HepG2 (cell line): ENCODE measurements around the gene SMPD3. TPM values are rescaled to one million over a fixed set of nuclear protein-coding genes. Genes with fewer than 3 reads are reported as not detected.

ENCODE experiments used
- BRF2 ChIP-seq: sonication (generic); formaldehyde crosslinking; IDR thresholded peaks from 2 replicates; pipeline ENCODE4 v1.8.1; 2022; ENCODE audit warnings: mild to moderate bottlenecking, missing genetic modification reagents
- HIC2 ChIP-seq: sonication (generic); formaldehyde crosslinking; IDR thresholded peaks from 2 replicates; pipeline ENCODE4 v1.9.0; 2022; ENCODE audit warnings: low read depth, missing genetic modification reagents
- HNF4G ChIP-seq, 2 experiments: sonication (generic) in 1 of 2; formaldehyde crosslinking in 1 of 2; IDR thresholded peaks; 2 replicates each; pipeline versions ENCODE4 v1.4.0 to v1.6.1; 2011 to 2020; ENCODE audit warnings: borderline replicate concordance in 2 of 2, low read depth in 2 of 2, mild to moderate bottlenecking in 2 of 2, low read length in 1 of 2, missing genetic modification reagents in 1 of 2, moderate library complexity in 1 of 2
- HOXD1 ChIP-seq: sonication (generic); formaldehyde crosslinking; IDR thresholded peaks from 2 replicates; pipeline ENCODE4 v1.5.0; 2020; ENCODE audit warnings: missing genetic modification reagents
- PCBP2 ChIP-seq: fragments of 200-400 bp; formaldehyde crosslinking; optimal IDR thresholded peaks from 2 replicates; pipeline ENCODE3; 2018; ENCODE audit warnings: low read length, low read depth; ENCODE audit not compliant: poor library complexity, severe bottlenecking
- RFX3 ChIP-seq: IDR thresholded peaks from 2 replicates; pipeline ENCODE4 v1.6.1; 2016; ENCODE audit warnings: missing biosample characterization, missing genetic modification reagents
- RORA ChIP-seq: sonication (generic); formaldehyde crosslinking; IDR thresholded peaks from 2 replicates; pipeline ENCODE4 v1.5.0; 2020; ENCODE audit warnings: mild to moderate bottlenecking, missing genetic modification reagents, moderate library complexity
- SIX4 ChIP-seq: sonication (generic); formaldehyde crosslinking; IDR thresholded peaks from 2 replicates; pipeline ENCODE4 v1.4.0; 2020; ENCODE audit warnings: missing genetic modification reagents
- ZHX1 ChIP-seq: sonication (generic); formaldehyde crosslinking; IDR thresholded peaks from 2 replicates; pipeline ENCODE4 v1.8.1; 2022; ENCODE audit warnings: low read depth, mild to moderate bottlenecking, missing genetic modification reagents
- ZNF598 ChIP-seq: sonication (generic); formaldehyde crosslinking; IDR thresholded peaks from 2 replicates; pipeline ENCODE4 v1.5.1; 2020; ENCODE audit warnings: mild to moderate bottlenecking, missing genetic modification reagents, borderline replicate concordance
- ZNF883 ChIP-seq: sonication (generic); formaldehyde crosslinking; IDR thresholded peaks from 2 replicates; pipeline ENCODE4 v1.5.1; 2020; ENCODE audit warnings: mild to moderate bottlenecking, missing genetic modification reagents; ENCODE audit errors: not compliant biosample characterization
- polyA plus RNA-seq, 8 experiments: library from polyadenylated mRNA; depleted of rRNA in 3 of 8; stranded (reverse) in 7 of 8; unstranded in 1 of 8; fragments of >200 nt; fragmentation: Illumina TruSeq in 4 of 8; extraction: Trizol in 4 of 8; gene quantifications; 2 replicates each; pipeline versions ENCODE4 v1.2.1 to v1.2.3, GENCODE V29; 2011 to 2016; ENCODE audit warnings: low read depth in 4 of 8, missing spikeins in 1 of 8, mixed read lengths in 1 of 8; ENCODE audit not compliant: insufficient read depth in 1 of 8
- total RNA-seq, 5 experiments: library from RNA; depleted of rRNA; stranded (reverse); fragments of >200 nt; fragmentation: Illumina TruSeq; extraction: Trizol; gene quantifications; 2 replicates each; pipeline ENCODE4 v1.2.3, GENCODE V29; 2016; ENCODE audit warnings: low read depth in 1 of 5
- TF ChIP-seq, protein P1 (sequence below): sonication (generic); formaldehyde crosslinking; IDR thresholded peaks from 2 replicates; pipeline ENCODE4 v1.5.0; 2020; ENCODE audit warnings: missing genetic modification reagents, mild to moderate bottlenecking, borderline replicate concordance
- TF ChIP-seq, protein P2 (sequence below): sonication (generic); formaldehyde crosslinking; IDR thresholded peaks from 2 replicates; pipeline ENCODE4 v1.9.0; 2021; ENCODE audit warnings: missing genetic modification reagents, mild to moderate bottlenecking, borderline replicate concordance
- TF ChIP-seq, protein P3 (sequence below): sonication (generic); formaldehyde crosslinking; IDR thresholded peaks from 2 replicates; pipeline ENCODE4 v1.5.0; 2020; ENCODE audit warnings: missing genetic modification reagents, mild to moderate bottlenecking, borderline replicate concordance
- TF ChIP-seq, protein P4 (sequence below): sonication (generic); formaldehyde crosslinking; IDR thresholded peaks from 2 replicates; pipeline ENCODE4 v1.5.0; 2020; ENCODE audit warnings: mild to moderate bottlenecking, missing genetic modification reagents

The SMPD3 gene
- total and polyA plus RNA-seq, 2 of the 13 experiments (the other 11 are each of a cell fraction or from before 2014, with no cell fraction given) = 0.07 to 0.32 TPM

DNA sequence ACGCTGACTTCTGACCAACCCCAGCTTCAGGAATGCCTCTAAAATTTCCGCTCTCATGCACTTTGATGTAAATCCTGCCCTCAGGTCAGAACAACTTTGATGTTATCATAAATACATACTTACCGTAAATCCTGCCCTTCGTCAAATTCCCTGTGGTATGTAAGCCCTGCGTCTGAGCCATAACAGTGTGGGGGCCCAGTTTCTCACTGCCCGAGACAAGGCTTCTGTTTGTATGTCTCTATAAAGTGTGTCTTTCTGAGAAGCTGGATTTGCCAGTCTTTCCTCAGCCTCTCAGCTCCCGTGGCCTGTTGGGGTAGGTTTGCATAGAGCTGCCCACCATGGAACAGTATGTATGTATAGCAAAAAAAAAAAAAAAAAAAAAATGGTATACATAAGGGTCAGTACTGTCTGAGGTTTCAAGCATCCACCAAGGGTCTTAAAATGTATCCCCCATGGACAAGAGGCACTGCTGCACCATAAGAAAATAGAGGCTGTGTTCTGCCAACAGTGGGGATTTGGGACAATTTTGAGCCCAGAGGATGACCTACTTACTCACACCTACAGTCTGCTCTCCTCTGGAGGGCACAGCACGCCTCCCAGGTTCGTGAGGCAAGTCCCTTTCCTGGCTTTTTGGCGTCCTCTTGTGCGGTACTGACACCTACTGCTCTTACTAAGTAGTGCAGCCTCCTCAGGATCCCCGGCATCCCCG lies 120.0 kb downstream of the SMPD3 start (continued):
- TF ChIP-seq, protein P1, sequence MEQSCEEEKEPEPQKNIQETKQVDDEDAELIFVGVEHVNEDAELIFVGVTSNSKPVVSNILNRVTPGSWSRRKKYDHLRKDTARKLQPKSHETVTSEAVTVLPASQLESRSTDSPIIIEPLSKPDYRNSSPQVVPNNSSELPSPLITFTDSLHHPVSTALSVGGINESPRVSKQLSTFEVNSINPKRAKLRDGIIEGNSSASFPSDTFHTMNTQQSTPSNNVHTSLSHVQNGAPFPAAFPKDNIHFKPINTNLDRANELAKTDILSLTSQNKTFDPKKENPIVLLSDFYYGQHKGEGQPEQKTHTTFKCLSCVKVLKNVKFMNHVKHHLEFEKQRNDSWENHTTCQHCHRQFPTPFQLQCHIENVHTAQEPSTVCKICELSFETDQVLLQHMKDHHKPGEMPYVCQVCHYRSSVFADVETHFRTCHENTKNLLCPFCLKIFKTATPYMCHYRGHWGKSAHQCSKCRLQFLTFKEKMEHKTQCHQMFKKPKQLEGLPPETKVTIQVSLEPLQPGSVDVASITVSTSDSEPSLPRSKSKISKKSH (CRISPR knock-in tag) = no peak
- TF ChIP-seq RORA (CRISPR knock-in tag) = no peak
- no peak for TF ChIP-seq ZHX1 (CRISPR knock-in tag)
- TF ChIP-seq RFX3 = no peak
- no peak for TF ChIP-seq HOXD1 (CRISPR knock-in tag)
- no peak for TF ChIP-seq ZNF883 (CRISPR knock-in tag)
- no peak for TF ChIP-seq PCBP2
- TF ChIP-seq, protein P2, sequence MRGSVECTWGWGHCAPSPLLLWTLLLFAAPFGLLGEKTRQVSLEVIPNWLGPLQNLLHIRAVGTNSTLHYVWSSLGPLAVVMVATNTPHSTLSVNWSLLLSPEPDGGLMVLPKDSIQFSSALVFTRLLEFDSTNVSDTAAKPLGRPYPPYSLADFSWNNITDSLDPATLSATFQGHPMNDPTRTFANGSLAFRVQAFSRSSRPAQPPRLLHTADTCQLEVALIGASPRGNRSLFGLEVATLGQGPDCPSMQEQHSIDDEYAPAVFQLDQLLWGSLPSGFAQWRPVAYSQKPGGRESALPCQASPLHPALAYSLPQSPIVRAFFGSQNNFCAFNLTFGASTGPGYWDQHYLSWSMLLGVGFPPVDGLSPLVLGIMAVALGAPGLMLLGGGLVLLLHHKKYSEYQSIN (CRISPR knock-in tag) = no peak
- no peak for TF ChIP-seq HNF4G (IDR thresholded peaks at IDR 0.05; ENCODE audit: borderline replicate concordance, low read depth, low read length)
- no peak; the same call in 1 of the 2 replicates for TF ChIP-seq HNF4G (CRISPR knock-in tag; IDR thresholded peaks at IDR 0.05; ENCODE audit: borderline replicate concordance, low read depth)
- TF ChIP-seq SIX4 (CRISPR knock-in tag) = peak; percentile 67; the same call in 1 of the 2 replicates
- TF ChIP-seq, protein P3, sequence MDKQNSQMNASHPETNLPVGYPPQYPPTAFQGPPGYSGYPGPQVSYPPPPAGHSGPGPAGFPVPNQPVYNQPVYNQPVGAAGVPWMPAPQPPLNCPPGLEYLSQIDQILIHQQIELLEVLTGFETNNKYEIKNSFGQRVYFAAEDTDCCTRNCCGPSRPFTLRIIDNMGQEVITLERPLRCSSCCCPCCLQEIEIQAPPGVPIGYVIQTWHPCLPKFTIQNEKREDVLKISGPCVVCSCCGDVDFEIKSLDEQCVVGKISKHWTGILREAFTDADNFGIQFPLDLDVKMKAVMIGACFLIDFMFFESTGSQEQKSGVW (CRISPR knock-in tag) = no peak
- no peak for TF ChIP-seq ZNF598 (CRISPR knock-in tag)
- TF ChIP-seq BRF2 (CRISPR knock-in tag) = no peak
- TF ChIP-seq, protein P4, sequence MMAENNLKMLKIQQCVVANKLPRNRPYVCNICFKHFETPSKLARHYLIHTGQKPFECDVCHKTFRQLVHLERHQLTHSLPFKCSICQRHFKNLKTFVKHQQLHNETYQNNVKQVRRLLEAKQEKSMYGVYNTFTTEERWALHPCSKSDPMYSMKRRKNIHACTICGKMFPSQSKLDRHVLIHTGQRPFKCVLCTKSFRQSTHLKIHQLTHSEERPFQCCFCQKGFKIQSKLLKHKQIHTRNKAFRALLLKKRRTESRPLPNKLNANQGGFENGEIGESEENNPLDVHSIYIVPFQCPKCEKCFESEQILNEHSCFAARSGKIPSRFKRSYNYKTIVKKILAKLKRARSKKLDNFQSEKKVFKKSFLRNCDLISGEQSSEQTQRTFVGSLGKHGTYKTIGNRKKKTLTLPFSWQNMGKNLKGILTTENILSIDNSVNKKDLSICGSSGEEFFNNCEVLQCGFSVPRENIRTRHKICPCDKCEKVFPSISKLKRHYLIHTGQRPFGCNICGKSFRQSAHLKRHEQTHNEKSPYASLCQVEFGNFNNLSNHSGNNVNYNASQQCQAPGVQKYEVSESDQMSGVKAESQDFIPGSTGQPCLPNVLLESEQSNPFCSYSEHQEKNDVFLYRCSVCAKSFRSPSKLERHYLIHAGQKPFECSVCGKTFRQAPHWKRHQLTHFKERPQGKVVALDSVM = no peak
- peak; percentile 43; the same call in 1 of the 2 replicates for TF ChIP-seq HIC2 (CRISPR knock-in tag)
